Activated CD4-positive, alpha-beta memory T cell treated with anti-CD3 and anti-CD28 coated beads, Interleukin-2, amount 10 ng/mL, durations not matched to agents 7 days and 5 days (primary cell): ENCODE measurements around the gene DDAH1. TPM values are rescaled to one million over a fixed set of nuclear protein-coding genes. Genes with fewer than 3 reads are reported as not detected.

Experiments used
- CTCF ChIA-PET: fragments of 350-600 bp; sonication (Branson Sonifier 250); formaldehyde crosslinking; loops from one replicate; lab custom pipeline; 2021; ENCODE audit warnings: antibody characterized with exemption, inconsistent platforms; lab: Charles Lee
- POLR2A ChIA-PET: fragments of 350-600 bp; sonication (Branson Sonifier 250); formaldehyde crosslinking; loops from one replicate; lab custom pipeline; 2021; ENCODE audit warnings: antibody characterized with exemption; lab: Charles Lee
- DNase-seq: peaks from one replicate; pipeline ENCODE4 v3.0.0-alpha.2; 2020
- H3K27ac Mint-ChIP-seq: one replicate; pipeline ENCODE4 v1.8.0; 2021; ENCODE audit warnings: mild to moderate bottlenecking, mixed read lengths
- H3K27me3 Mint-ChIP-seq: one replicate; pipeline ENCODE4 v1.8.0; 2021; ENCODE audit warnings: mixed read lengths
- H3K36me3 Mint-ChIP-seq: one replicate; pipeline ENCODE4 v1.8.0; 2021; ENCODE audit warnings: low read depth, mixed read lengths
- H3K4me1 Mint-ChIP-seq: one replicate; pipeline ENCODE4 v1.8.0; 2021; ENCODE audit warnings: mixed read lengths
- H3K4me3 Mint-ChIP-seq: one replicate; pipeline ENCODE4 v1.8.0; 2021; ENCODE audit warnings: mild to moderate bottlenecking, mixed read lengths
- H3K9me3 Mint-ChIP-seq: one replicate; pipeline ENCODE4 v1.8.0; 2021; ENCODE audit warnings: mixed read lengths
- total RNA-seq, 2 experiments: library from RNA; stranded (reverse); gene quantifications; one replicate each; pipeline ENCODE4 v1.2.3, GENCODE V29; 2021

Gene DDAH1
- total RNA-seq, 2 experiments from 2014 or later = not detected

DNA sequence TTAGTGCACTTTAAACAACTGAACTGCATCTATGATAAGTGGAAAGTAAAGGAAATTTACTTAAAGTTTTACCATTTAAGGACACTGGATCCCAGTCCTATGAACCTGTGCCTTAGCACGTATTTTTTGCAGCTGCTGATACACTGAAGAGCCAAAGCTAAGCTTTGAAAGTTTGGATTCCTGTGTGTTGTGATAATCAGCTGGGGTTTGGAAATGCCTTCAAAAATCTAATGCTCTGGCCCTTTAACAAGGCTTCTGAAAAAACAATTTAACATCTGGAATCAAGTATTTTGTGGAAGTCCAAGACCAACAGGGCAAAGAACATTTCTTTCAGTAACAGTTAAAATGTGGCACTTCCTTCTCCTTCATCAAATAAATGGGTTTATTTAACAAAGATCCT is 51.8 kb downstream of the DDAH1 start:
- no peak for DNase-seq
- Mint-ChIP-seq H3K9me3 (no peaks in the 10 kb centered on the region), H3K36me3 (no peaks in the 10 kb centered on the region), H3K4me3 (no peak overlapping the region), H3K27ac (no peak overlapping the region), H3K4me1 (no peaks in the 10 kb centered on the region), H3K27me3 (peaks cover 4% of the 10 kb centered on the region)
- ChIA-PET CTCF (no interaction called here), POLR2A (no interaction called here)

GRCh38 chr1:85411567-85412305 is 53.2 kb downstream of the DDAH1 start:
- Mint-ChIP-seq H3K27ac (no peak overlapping the region), H3K4me3 (no peak overlapping the region), H3K9me3 (no peaks in the 10 kb centered on the region), H3K27me3 (peaks cover 4% of the 10 kb centered on the region), H3K4me1 (no peaks in the 10 kb centered on the region), H3K36me3 (no peaks in the 10 kb centered on the region)
- ChIA-PET POLR2A (no interaction called here), CTCF (no interaction called here)
- DNase-seq = no peak

GRCh38 chr1:85409516-85409915 is 55.4 kb downstream of the DDAH1 start:
- H3K36me3 Mint-ChIP-seq = no peaks in the 10 kb centered on the region
- CTCF ChIA-PET = no interaction called here
- no peaks in the 10 kb centered on the region for H3K4me1 Mint-ChIP-seq
- no peak for DNase-seq
- peaks cover 4% of the 10 kb centered on the region for H3K27me3 Mint-ChIP-seq
- POLR2A ChIA-PET = no interaction called here
- H3K9me3 Mint-ChIP-seq = no peaks in the 10 kb centered on the region
- no peak overlapping the region for H3K27ac Mint-ChIP-seq
- H3K4me3 Mint-ChIP-seq = no peak overlapping the region

GRCh38 chr1:85407746-85408377 is 57.1 kb downstream of the DDAH1 start:
- Mint-ChIP-seq H3K4me1 (no peaks in the 10 kb centered on the region), H3K4me3 (no peak overlapping the region), H3K27me3 (peaks cover 2% of the 10 kb centered on the region), H3K9me3 (no peaks in the 10 kb centered on the region), H3K36me3 (no peaks in the 10 kb centered on the region), H3K27ac (no peak overlapping the region)
- CTCF ChIA-PET = no interaction called here
- POLR2A ChIA-PET = no interaction called here
- DNase-seq = no peak

- Mint-ChIP-seq H3K4me1 (no peaks in the 10 kb centered on the region), H3K9me3 (no peaks in the 10 kb centered on the region), H3K27ac (no peak overlapping the region), H3K36me3 (no peaks in the 10 kb centered on the region), H3K4me3 (no peak overlapping the region), H3K27me3 (peaks cover 2% of the 10 kb centered on the region)
- ChIA-PET POLR2A (no interaction called here), CTCF (no interaction called here)
- no peak for DNase-seq
Observed at GRCh38 chr1:85406887-85407533, 57.9 kb downstream of the DDAH1 start.

- no peak overlapping the region for H3K27ac Mint-ChIP-seq
- CTCF ChIA-PET = no interaction called here
Observed at GRCh38 chr1:85406081-85406480, 58.9 kb downstream of the DDAH1 start.

DNA sequence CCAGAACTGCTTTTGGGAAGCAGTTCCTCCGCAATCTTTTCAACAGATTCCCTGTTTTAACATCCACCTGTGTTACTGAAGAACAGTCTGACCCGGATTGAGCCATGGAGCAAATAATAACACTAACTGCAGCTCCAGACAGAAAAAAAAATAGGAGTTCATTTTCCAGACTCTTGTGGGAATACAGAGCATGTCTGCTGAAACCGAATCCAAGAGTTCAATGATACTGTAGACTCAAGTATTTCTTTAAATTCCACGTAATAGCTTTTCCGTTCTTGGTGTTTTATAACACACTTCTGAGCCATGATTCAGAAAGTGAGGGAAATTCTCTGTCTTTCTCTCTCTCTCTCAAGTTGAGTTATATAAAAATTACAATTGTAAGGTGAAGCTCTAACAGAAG is 60.6 kb downstream of the DDAH1 start:
- Mint-ChIP-seq H3K4me1 (no peaks in the 10 kb centered on the region), H3K27ac (no peak overlapping the region), H3K9me3 (no peaks in the 10 kb centered on the region), H3K36me3 (no peaks in the 10 kb centered on the region), H3K27me3 (peaks cover 1% of the 10 kb centered on the region), H3K4me3 (no peak overlapping the region)
- ChIA-PET CTCF (no interaction called here), POLR2A (no interaction called here)
- no peak for DNase-seq

More at GRCh38 chr1:85406081-85406480, 58.9 kb downstream of the DDAH1 start:
- Mint-ChIP-seq H3K9me3 (no peaks in the 10 kb centered on the region), H3K4me3 (no peak overlapping the region), H3K27me3 (peaks cover 2% of the 10 kb centered on the region), H3K36me3 (no peaks in the 10 kb centered on the region), H3K4me1 (no peaks in the 10 kb centered on the region)
- POLR2A ChIA-PET = no interaction called here
- DNase-seq = no peak

GRCh38 chr1:85398391-85399064 is 66.4 kb downstream of the DDAH1 start:
- Mint-ChIP-seq H3K27ac (no peak overlapping the region), H3K4me1 (no peaks in the 10 kb centered on the region), H3K4me3 (no peak overlapping the region), H3K9me3 (no peaks in the 10 kb centered on the region), H3K36me3 (no peaks in the 10 kb centered on the region), H3K27me3 (no peaks in the 10 kb centered on the region)
- no peak for DNase-seq
- CTCF ChIA-PET = no interaction called here
- POLR2A ChIA-PET = no interaction called here

DNA sequence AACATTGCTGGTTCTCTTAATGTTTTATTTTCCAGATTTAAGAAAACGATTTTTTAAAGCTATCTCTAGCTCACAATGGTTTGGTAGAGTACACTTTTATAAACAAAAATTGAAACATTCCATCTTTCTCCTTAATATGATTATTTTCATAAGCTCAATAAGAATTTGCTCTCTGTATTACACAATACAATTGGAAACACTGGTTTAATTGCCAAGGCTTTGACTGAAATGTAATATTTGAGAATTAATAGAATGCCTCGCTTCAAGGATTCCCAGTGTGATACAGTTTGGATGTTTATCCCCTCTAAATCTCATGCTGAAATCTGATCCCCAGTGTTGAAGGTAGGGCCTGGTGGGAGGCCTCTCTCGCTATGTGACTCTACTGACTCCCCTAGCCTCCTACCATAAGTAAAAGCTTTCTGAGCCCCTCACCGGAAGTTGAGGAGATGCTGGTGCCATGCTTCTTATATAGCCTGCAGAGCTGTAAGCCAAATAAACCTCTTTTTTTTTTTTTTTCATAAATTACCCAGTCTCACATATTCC is 67.4 kb downstream of the DDAH1 start:
- DNase-seq = no peak
- Mint-ChIP-seq H3K27ac (no peak overlapping the region), H3K4me3 (no peak overlapping the region), H3K36me3 (no peaks in the 10 kb centered on the region), H3K27me3 (peaks cover 2% of the 10 kb centered on the region), H3K9me3 (no peaks in the 10 kb centered on the region), H3K4me1 (no peaks in the 10 kb centered on the region)
- POLR2A ChIA-PET = no interaction called here
- CTCF ChIA-PET = interaction anchor here (1.5 kb wide), 1 partner anchor 89 kb away, joined by 3 read pairs; no protein-coding TSS in a partner anchor

GRCh38 chr1:85396194-85396593 is 68.8 kb downstream of the DDAH1 start:
- no peaks in the 10 kb centered on the region for H3K9me3 Mint-ChIP-seq
- ChIA-PET POLR2A (no interaction called here), CTCF (interaction anchor here (1.5 kb wide), 1 partner anchor 88 kb away, joined by 3 read pairs; no protein-coding TSS in a partner anchor)
- H3K36me3 Mint-ChIP-seq = no peaks in the 10 kb centered on the region
- no peak overlapping the region for H3K27ac Mint-ChIP-seq
- no peaks in the 10 kb centered on the region for H3K4me1 Mint-ChIP-seq
- peaks cover 2% of the 10 kb centered on the region for H3K27me3 Mint-ChIP-seq
- no peak for DNase-seq
- no peak overlapping the region for H3K4me3 Mint-ChIP-seq

- no peaks in the 10 kb centered on the region for H3K36me3 Mint-ChIP-seq
- no peak overlapping the region for H3K4me3 Mint-ChIP-seq
- peaks cover 5% of the 10 kb centered on the region for H3K27me3 Mint-ChIP-seq
- POLR2A ChIA-PET = no interaction called here
- no peaks in the 10 kb centered on the region for H3K4me1 Mint-ChIP-seq
- no peaks in the 10 kb centered on the region for H3K9me3 Mint-ChIP-seq
- no peak overlapping the region for H3K27ac Mint-ChIP-seq
- DNase-seq = no peak
- CTCF ChIA-PET = no interaction called here
Observed at GRCh38 chr1:85394130-85394529, 70.8 kb downstream of the DDAH1 start.

GRCh38 chr1:85393490-85393889 is 71.5 kb downstream of the DDAH1 start:
- Mint-ChIP-seq H3K9me3 (no peaks in the 10 kb centered on the region), H3K36me3 (no peaks in the 10 kb centered on the region), H3K27ac (no peak overlapping the region), H3K27me3 (peaks cover 5% of the 10 kb centered on the region), H3K4me1 (no peaks in the 10 kb centered on the region), H3K4me3 (no peak overlapping the region)
- POLR2A ChIA-PET = no interaction called here
- no peak for DNase-seq
- CTCF ChIA-PET = no interaction called here

GRCh38 chr1:85388416-85388815 is 76.5 kb downstream of the DDAH1 start:
- Mint-ChIP-seq H3K4me3 (no peak overlapping the region), H3K27me3 (peaks cover 8% of the 10 kb centered on the region), H3K9me3 (no peaks in the 10 kb centered on the region), H3K36me3 (no peaks in the 10 kb centered on the region), H3K27ac (no peak overlapping the region), H3K4me1 (no peaks in the 10 kb centered on the region)
- POLR2A ChIA-PET = no interaction called here
- DNase-seq = no peak
- CTCF ChIA-PET = no interaction called here
